GM08714 (cell line): Measurements from ENCODE around the gene DACH1.

Source experiments
- H3K4me3 ChIP-seq: fragments of 200-500 bp; sonication (Bioruptor generic); 2 replicates; pipeline ENCODE4 v1.5.1; 2014; ENCODE audit warnings: mild to moderate bottlenecking, low read length, inconsistent platforms
- ZNF274 ChIP-seq: IDR thresholded peaks from 2 replicates; pipeline ENCODE4 v1.6.1; 2012; ENCODE audit warnings: mild to moderate bottlenecking, low read depth, low read length

The DACH1 gene

DNA sequence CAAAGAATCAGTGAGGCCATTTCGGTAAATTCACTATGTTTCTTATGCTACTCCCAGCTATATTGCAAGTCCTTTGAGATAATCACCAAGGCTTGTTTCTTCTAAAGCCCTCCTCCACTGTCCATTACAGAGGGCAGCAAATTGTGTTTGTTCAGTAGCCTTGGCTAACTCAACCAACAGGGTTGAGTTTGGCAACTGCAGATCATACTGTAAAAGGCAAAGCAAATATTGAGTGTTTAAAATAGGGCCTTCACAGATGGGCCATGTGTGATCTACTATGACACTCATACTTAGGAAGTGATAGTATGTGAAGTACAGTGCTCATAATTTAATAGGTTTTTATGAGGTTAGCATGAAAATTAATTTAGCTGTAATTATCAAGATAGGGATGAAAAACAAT is 171.3 kb downstream of the DACH1 start:
- H3K4me3 ChIP-seq = no peak overlapping the region
- TF ChIP-seq ZNF274 = no peak

- H3K4me3 ChIP-seq = no peak overlapping the region
- TF ChIP-seq ZNF274 = no peak
Measured at GRCh38 chr13:71685072-71685471, 181.9 kb downstream of the DACH1 start.

DNA sequence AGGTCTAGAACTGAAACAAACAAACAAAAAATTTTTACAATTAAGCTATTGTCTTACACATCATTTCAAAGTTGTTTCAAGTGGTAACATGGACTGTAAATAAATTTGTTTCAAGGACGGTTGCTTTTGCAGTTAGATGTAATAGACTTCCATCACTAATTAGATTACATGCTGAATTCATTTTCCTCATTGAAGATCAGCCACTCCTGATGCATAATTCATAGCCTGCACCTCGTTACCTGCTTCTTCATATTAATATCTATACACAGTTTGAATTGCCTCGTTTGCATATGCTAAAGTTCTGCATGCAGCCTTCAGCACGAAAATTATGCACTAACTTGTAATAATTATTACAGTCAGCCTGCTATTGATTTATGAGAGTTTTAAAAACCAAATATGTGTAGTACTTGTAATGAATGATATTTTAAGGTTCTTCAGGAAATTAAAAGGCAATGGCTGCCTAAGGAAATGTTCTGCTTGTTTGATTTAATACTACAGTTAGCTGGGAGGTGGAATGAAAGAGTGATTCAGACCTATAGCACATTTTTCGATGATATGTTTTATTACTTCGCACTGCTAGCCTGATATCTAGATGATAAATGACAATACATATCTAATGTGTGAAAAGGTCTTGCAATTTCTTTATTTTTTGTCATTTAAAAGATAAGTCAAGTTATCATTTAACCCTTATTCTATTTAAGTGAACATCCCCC is 184.9 kb downstream of the DACH1 start:
- TF ChIP-seq ZNF274 = no peak

DNA sequence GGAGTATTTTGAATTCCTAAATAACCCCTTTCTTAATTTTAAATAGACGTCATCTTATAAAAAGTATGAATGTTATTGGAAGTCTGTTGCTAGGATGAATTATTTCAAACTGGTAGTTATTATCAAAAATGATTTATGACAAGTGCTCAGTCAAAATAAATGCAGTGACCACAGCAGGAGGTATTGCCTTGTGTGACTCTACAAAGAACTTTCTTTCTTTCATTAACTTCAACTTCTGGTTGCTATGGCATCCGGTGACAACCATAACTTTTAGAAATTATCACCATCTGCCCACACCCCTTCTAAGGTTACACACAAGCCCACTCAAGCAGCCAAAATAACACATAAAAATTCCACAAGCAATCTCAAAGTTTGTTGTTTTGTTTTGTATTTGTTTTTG is 189.9 kb downstream of the DACH1 start:
- no peak for TF ChIP-seq ZNF274
- H3K4me3 ChIP-seq = no peak overlapping the region

More for the DNA sequence above, 184.9 kb downstream of the DACH1 start:
- H3K4me3 ChIP-seq = no peak overlapping the region

DNA sequence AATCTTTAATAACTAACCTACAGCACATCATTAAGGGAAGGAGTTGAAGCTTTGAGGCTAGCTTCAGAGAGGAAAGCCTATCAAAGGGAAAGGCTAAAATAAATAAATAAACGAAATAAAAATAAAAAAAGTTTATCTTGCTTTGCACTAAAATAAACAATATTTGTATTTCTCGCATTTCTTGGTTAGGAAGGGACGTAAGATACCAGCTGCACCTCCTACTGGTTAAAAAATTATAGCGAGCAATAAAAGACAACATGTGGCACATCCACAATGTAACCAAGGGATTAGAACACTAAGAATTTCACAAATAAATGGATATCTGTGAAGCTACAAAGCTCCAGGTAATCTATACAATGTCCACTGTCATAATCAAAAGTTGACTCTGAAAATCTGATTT is 194.5 kb downstream of the DACH1 start:
- H3K4me3 ChIP-seq = no peak overlapping the region
- no peak for TF ChIP-seq ZNF274

GRCh38 chr13:71663431-71663830 is 203.6 kb downstream of the DACH1 start:
- no peak overlapping the region for H3K4me3 ChIP-seq
- no peak for TF ChIP-seq ZNF274

DNA sequence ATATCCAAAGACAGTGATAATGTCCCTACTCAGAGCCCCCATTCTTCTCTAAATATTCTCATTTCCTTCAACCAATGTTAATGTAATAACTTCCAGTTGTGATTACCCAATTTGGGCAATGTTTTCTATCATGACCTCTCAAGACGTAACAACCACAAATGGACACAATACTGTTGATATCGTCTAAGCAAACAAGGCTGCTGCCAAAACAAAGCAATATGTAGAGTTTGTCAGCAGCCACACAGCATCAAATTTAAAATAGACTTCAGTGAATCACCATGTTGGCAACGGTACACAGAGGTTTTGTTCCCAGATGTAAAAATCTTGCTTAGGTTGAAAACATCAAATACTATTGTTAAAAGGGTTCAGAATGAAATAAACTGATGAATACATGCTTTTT is 205.1 kb downstream of the DACH1 start:
- no peak for TF ChIP-seq ZNF274

GRCh38 chr13:71659404-71659803 is 207.6 kb downstream of the DACH1 start:
- no peak for TF ChIP-seq ZNF274
- H3K4me3 ChIP-seq = no peak overlapping the region

More for the DNA sequence above, 205.1 kb downstream of the DACH1 start:
- no peak overlapping the region for H3K4me3 ChIP-seq

- TF ChIP-seq ZNF274 = no peak
Measured at GRCh38 chr13:71645467-71645866, 221.5 kb downstream of the DACH1 start.

DNA sequence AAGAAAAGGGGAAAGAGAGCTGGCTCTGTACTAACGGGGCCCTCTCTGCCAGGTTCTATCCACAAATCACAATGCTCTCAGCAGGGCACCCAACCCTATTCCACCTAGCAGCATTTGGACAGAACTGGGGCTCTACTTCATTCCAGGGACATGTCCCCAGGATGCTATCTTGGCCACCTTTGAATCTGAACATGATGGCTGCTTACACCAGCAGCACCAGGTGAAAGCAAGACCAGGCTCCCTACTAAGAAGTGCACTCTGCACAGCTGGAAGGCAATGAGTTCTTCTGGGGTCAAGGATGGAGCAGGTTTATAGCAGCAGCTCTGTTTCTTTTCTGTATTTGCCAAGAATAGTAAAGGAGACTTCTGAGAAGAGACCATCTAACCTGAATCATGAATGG is 222.4 kb downstream of the DACH1 start:
- no peak overlapping the region for H3K4me3 ChIP-seq
- TF ChIP-seq ZNF274 = no peak

More at GRCh38 chr13:71645467-71645866, 221.5 kb downstream of the DACH1 start:
- no peak overlapping the region for H3K4me3 ChIP-seq

- H3K4me3 ChIP-seq = no peak overlapping the region
- TF ChIP-seq ZNF274 = no peak
Measured at GRCh38 chr13:71643448-71643860, 223.6 kb downstream of the DACH1 start.

DNA sequence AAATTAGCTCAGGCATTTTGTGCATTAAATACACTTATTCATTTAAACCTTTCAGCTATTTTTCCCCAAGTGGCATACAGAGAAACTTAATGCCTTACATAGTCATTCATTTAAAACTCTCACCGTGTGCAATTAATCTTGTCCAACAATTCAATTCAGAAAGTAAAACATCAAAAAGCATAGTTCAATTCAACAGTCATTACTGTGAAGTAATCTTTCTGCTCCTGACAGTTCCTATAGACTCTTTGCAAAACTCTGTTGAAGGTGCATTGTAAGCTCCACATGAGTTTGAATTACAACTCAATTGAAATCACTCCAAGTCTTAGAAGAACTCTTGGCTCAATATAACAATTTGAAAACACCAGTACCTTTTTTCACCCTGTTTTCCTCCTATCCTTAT is 228.3 kb downstream of the DACH1 start:
- TF ChIP-seq ZNF274 = no peak
- H3K4me3 ChIP-seq = no peak overlapping the region

DNA sequence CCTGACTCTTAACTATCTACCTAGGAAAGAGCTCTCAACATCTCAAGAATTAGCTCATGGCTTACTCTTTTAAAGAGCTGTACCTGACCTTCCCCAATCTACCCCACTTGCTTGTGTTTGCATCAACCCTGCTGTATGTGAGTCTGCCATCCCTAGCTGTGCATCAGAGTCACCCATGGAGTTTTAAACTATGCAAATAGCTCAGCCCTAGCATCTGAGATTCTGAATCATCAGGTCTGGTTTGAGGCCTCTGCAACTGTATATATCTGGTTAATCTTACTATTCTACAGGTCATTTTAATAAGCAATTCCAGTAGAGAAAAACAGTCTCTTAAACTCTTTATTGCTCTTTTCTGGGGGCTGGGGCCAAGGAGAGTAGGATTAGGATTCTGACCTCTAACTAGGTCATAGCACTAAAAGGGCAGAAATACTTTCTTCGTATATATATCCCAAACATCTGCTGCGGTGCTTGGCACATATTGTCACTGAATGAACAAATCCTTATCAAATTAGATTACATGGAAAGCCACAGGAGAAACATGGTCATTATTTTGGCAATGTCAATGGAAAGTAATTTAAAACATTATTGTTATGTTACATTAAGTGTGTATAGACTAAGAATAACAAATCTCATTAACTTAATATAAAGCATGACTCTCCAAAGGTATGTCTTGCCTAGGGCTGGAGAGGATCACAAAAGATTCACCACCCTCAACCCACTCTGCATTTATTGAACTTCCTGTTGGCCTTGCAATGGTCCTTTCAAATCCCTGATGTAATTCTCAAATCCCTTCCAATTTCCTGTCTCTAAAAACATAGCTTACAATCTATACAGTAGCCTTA is 232.2 kb downstream of the DACH1 start:
- no peak for TF ChIP-seq ZNF274
- no peak overlapping the region for H3K4me3 ChIP-seq

DNA sequence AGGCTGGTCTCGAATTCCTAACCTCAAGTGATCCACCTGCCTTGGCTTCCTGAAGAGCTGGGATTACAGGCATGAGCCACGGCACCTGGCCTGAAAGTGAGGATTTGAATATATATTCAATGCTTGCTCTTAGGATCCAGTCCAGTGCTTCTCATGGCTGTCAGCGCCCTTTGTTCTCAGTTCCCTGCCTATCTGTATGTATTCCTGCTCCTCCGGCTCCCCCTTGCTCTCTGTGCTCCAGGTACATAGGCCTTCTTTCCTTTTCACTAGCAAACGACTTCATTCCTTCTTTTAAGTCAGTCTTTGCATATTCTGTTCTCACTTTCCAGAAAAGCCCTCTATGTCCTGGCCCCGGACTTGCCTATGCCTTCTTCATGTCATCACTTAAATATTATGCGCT is 232.8 kb downstream of the DACH1 start:
- H3K4me3 ChIP-seq = no peak overlapping the region
- no peak for TF ChIP-seq ZNF274

- H3K4me3 ChIP-seq = no peak overlapping the region
- no peak for TF ChIP-seq ZNF274
Measured at GRCh38 chr13:71632721-71633120, 234.3 kb downstream of the DACH1 start.
